GM23338 (cell line): ENCODE data around the gene LNX1. TPM values are rescaled to one million over a fixed set of nuclear protein-coding genes. Genes with fewer than 3 reads are reported as not detected.

Experiments
- ATAC-seq: fragments of 200-7000 bp; cut with Tn5 transposase; 3 replicates; pipeline ENCODE4 v1.9.1; 2020
- DNase-seq: peaks from one replicate; pipeline ENCODE4 v3.0.0-alpha.2; 2015; ENCODE audit warnings: low spot score
- H2AFZ ChIP-seq: fragments of 200-600 bp; sonication (generic); 2 replicates; pipeline ENCODE4 v1.8.0; 2016; ENCODE audit warnings: antibody characterized with exemption, mild to moderate bottlenecking, moderate library complexity
- H3F3A ChIP-seq: fragments of 200-600 bp; sonication (generic); replicated peaks from 2 replicates; pipeline ENCODE4 v1.8.0; 2017; ENCODE audit warnings: antibody characterized with exemption, mixed run types, low read depth
- H3K27ac ChIP-seq: fragments of 200-600 bp; sonication (generic); 2 replicates; pipeline ENCODE4 v1.6.1; 2016; ENCODE audit warnings: low read depth
- H3K27me3 ChIP-seq: fragments of 200-600 bp; sonication (generic); 2 replicates; pipeline ENCODE4 v1.8.0; 2016; ENCODE audit warnings: mild to moderate bottlenecking, mixed run types, moderate library complexity; ENCODE audit not compliant: insufficient read depth
- H3K36me3 ChIP-seq: fragments of 200-600 bp; sonication (generic); 2 replicates; pipeline ENCODE4 v1.8.0; 2016; ENCODE audit warnings: mild to moderate bottlenecking; ENCODE audit not compliant: insufficient read depth
- H3K4me1 ChIP-seq: fragments of 200-600 bp; sonication (generic); 2 replicates; pipeline ENCODE4 v1.8.0; 2016; ENCODE audit warnings: mild to moderate bottlenecking, moderate library complexity; ENCODE audit not compliant: insufficient read depth
- H3K4me2 ChIP-seq: fragments of 200-600 bp; sonication (generic); 2 replicates; pipeline ENCODE4 v1.7.1; 2017; ENCODE audit warnings: mixed run types
- H3K4me3 ChIP-seq: fragments of 200-600 bp; sonication (generic); 2 replicates; pipeline ENCODE4 v1.6.1; 2016; ENCODE audit warnings: mixed run types
- H3K79me2 ChIP-seq: fragments of 200-600 bp; sonication (generic); replicated peaks from 2 replicates; pipeline ENCODE4 v1.8.0; 2017; ENCODE audit warnings: mild to moderate bottlenecking; ENCODE audit not compliant: insufficient read depth
- H3K9me2 ChIP-seq: fragments of 200-600 bp; sonication (generic); 2 replicates; pipeline ENCODE4 v1.8.0; 2017; ENCODE audit not compliant: insufficient read depth
- H4K20me1 ChIP-seq: fragments of 200-600 bp; sonication (generic); replicated peaks from 2 replicates; pipeline ENCODE4 v1.8.0; 2017; ENCODE audit warnings: mild to moderate bottlenecking; ENCODE audit not compliant: insufficient read depth
- H3K27ac Mint-ChIP-seq: 2 replicates; pipeline ENCODE4 v1.8.0; 2020; ENCODE audit warnings: inconsistent platforms, mild to moderate bottlenecking, moderate library complexity, mixed read lengths
- H3K27me3 Mint-ChIP-seq: 3 replicates; pipeline ENCODE4 v1.8.0; 2022; ENCODE audit warnings: low read depth, mild to moderate bottlenecking, moderate library complexity, mixed read lengths, inconsistent platforms; ENCODE audit not compliant: insufficient read depth, poor library complexity
- H3K36me3 Mint-ChIP-seq: 3 replicates; pipeline ENCODE4 v1.8.0; 2021; ENCODE audit warnings: low read depth, mild to moderate bottlenecking, inconsistent platforms, moderate library complexity, mixed read lengths
- H3K4me1 Mint-ChIP-seq: 3 replicates; pipeline ENCODE4 v1.8.0; 2020; ENCODE audit warnings: mild to moderate bottlenecking, inconsistent platforms, mixed read lengths
- H3K4me3 Mint-ChIP-seq: 3 replicates; pipeline ENCODE4 v1.8.0; 2021; ENCODE audit warnings: moderate library complexity, mild to moderate bottlenecking, inconsistent platforms, mixed read lengths
- H3K9me3 Mint-ChIP-seq: 3 replicates; pipeline ENCODE4 v1.8.0; 2020; ENCODE audit warnings: moderate library complexity, mild to moderate bottlenecking, inconsistent platforms, mixed read lengths
- CREB1 ChIP-seq: fragments of 250-450 bp; sonication (Bioruptor Pico); IDR thresholded peaks from 2 replicates; pipeline ENCODE4 v1.5.0; 2020; ENCODE audit warnings: low read depth, mild to moderate bottlenecking, moderate library complexity
- CTCF ChIP-seq, 2 experiments: fragments of 200-600 bp in 1 of 2; sonication (generic) in 1 of 2; conservative IDR thresholded peaks; 2 replicates each; pipeline versions ENCODE4 v1.5.1 to v1.6.1; 2016 to 2017; ENCODE audit warnings: antibody characterized with exemption in 2 of 2, low read depth in 2 of 2, mild to moderate bottlenecking in 2 of 2, moderate library complexity in 1 of 2
- ETS1 ChIP-seq: IDR thresholded peaks from 2 replicates; pipeline ENCODE4 v1.6.1; 2016; ENCODE audit warnings: antibody characterized with exemption
- EZH2 ChIP-seq: fragments of 200-600 bp; sonication (generic); IDR thresholded peaks from one replicate; pipeline ENCODE4 v1.8.0; 2017; ENCODE audit warnings: antibody characterized with exemption, mild to moderate bottlenecking, low read depth; ENCODE audit not compliant: unreplicated experiment
- EZH2phosphoT487 ChIP-seq: fragments of 200-600 bp; sonication (generic); IDR thresholded peaks from one replicate; pipeline ENCODE4 v1.8.1; 2018; ENCODE audit warnings: antibody characterized with exemption; ENCODE audit not compliant: unreplicated experiment
- JUNB ChIP-seq: IDR thresholded peaks from one replicate; pipeline ENCODE4 v1.6.1; 2016; ENCODE audit warnings: antibody characterized with exemption; ENCODE audit not compliant: unreplicated experiment
- NANOG ChIP-seq: IDR thresholded peaks from 2 replicates; pipeline ENCODE4 v1.6.1; 2016; ENCODE audit warnings: antibody characterized with exemption, borderline replicate concordance
- POLR2AphosphoS5 ChIP-seq: IDR thresholded peaks from 2 replicates; pipeline ENCODE4 v1.6.1; 2016; ENCODE audit warnings: antibody characterized with exemption, low read depth
- REST ChIP-seq: IDR thresholded peaks from one replicate; pipeline ENCODE4 v1.6.1; 2018; ENCODE audit warnings: antibody characterized with exemption; ENCODE audit not compliant: unreplicated experiment
- STAT1 ChIP-seq: IDR thresholded peaks from one replicate; pipeline ENCODE4 v1.6.1; 2016; ENCODE audit warnings: antibody characterized with exemption; ENCODE audit not compliant: unreplicated experiment
- ZNF114 ChIP-seq: fragments of 250-450 bp; sonication (Bioruptor Pico); IDR thresholded peaks from 2 replicates; pipeline ENCODE4 v1.5.0; 2020; ENCODE audit warnings: mild to moderate bottlenecking, moderate library complexity
- ZNF331 ChIP-seq: fragments of 250-450 bp; sonication (Bioruptor Pico); IDR thresholded peaks from 2 replicates; pipeline ENCODE4 v1.5.0; 2020; ENCODE audit warnings: low read depth, mild to moderate bottlenecking, moderate library complexity
- ZNF462 ChIP-seq: fragments of 250-450 bp; sonication (Bioruptor Pico); IDR thresholded peaks from 2 replicates; pipeline ENCODE4 v1.5.0; 2020; ENCODE audit warnings: mild to moderate bottlenecking, moderate library complexity
- polyA plus RNA-seq: library from polyadenylated mRNA; unstranded; fragments of >200 nt; fragmentation: Nextera tagmentation; extraction: Ambion mirVana; gene quantifications from 2 replicates; pipeline ENCODE4 v1.2.1, GENCODE V29; 2016
- total RNA-seq: library from RNA; depleted of rRNA; stranded (reverse); fragments of >200 nt; shearing (Covaris generic); gene quantifications from 2 replicates; pipeline ENCODE4 v1.2.3, GENCODE V29; 2014

The LNX1 gene
- total and polyA plus RNA-seq, 2 experiments from 2014 or later: 5.4 to 6.4 TPM

GRCh38 chr4:53613428-53613827 lies 22.1 kb upstream of the LNX1 start:
- H3K27me3 ChIP-seq: no peaks in the 10 kb centered on the region
- ATAC-seq: no peak
- Mint-ChIP-seq H3K4me3 (no peak overlapping the region), H3K9me3 (peaks cover 4% of the 10 kb centered on the region; the same call in 2 of the 3 replicates), H3K36me3 (no peaks in the 10 kb centered on the region), H3K4me1 (peaks cover 11% of the 10 kb centered on the region), H3K27ac (no peak overlapping the region), H3K27me3 (peaks cover 2% of the 10 kb centered on the region)
- H2AFZ ChIP-seq: no peak overlapping the region
- DNase-seq: no peak
- H3K4me1 ChIP-seq: no peaks in the 10 kb centered on the region
- no peaks in the 10 kb centered on the region for H3K79me2 ChIP-seq
- H3F3A ChIP-seq: no peaks in the 10 kb centered on the region
- TF ChIP-seq STAT1 (no peak), CTCF (conservative IDR thresholded peaks at IDR 0.05; ENCODE audit: low read depth in 2 of 2) (no peak), ZNF462 (CRISPR knock-in tag) (no peak), EZH2phosphoT487 (no peak), JUNB (no peak), CREB1 (CRISPR knock-in tag) (no peak), NANOG (no peak), REST (no peak), EZH2 (no peak), ZNF114 (no peak), POLR2AphosphoS5 (no peak), ETS1 (no peak), ZNF331 (CRISPR knock-in tag) (no peak)
- no peaks in the 10 kb centered on the region for H3K9me2 ChIP-seq
- no peak overlapping the region for H3K4me3 ChIP-seq
- H3K36me3 ChIP-seq: no peaks in the 10 kb centered on the region
- no peak overlapping the region for H3K4me2 ChIP-seq
- H3K27ac ChIP-seq: no peak overlapping the region
- no peaks in the 10 kb centered on the region for H4K20me1 ChIP-seq
